Upper lobe of right lung (tissue), 1 donor: ENCODE data around the gene ABCB9. TPM values are rescaled to one million over a fixed set of nuclear protein-coding genes. Genes with fewer than 3 reads are reported as not detected.

Experiments used
- ATAC-seq: fragments of 200-7000 bp; cut with Tn5 transposase; one replicate; pipeline ENCODE4 v1.9.1; 2020; ENCODE audit warnings: mild to moderate bottlenecking, moderate library complexity
- DNase-seq: peaks from one replicate; pipeline ENCODE4 v3.0.0-alpha.2; 2020
- H3K27ac ChIP-seq: fragments of 200-600 bp; one replicate; pipeline ENCODE4 v1.8.0; 2022
- H3K27me3 ChIP-seq: fragments of 200-600 bp; one replicate; pipeline ENCODE4 v1.8.0; 2022; ENCODE audit warnings: mild to moderate bottlenecking
- H3K36me3 ChIP-seq: fragments of 200-600 bp; one replicate; pipeline ENCODE4 v1.8.0; 2022
- H3K4me1 ChIP-seq: fragments of 200-600 bp; one replicate; pipeline ENCODE4 v1.8.0; 2022
- H3K4me3 ChIP-seq: fragments of 200-600 bp; one replicate; pipeline ENCODE4 v1.8.0; 2022; ENCODE audit warnings: mild to moderate bottlenecking
- H3K9me3 ChIP-seq: fragments of 200-600 bp; one replicate; pipeline ENCODE4 v1.8.0; 2022
- intact Hi-C: fragments of 100-400 bp; cut with DNase I; formaldehyde crosslinking; loops from one replicate; pipeline ENCODE4 v1.11.0; 2022
- total RNA-seq: library from RNA; stranded (reverse); fragmentation: NEBNext Ultra II Directional; extraction: Animal tissue kit (Norgen Biotek cat#: 25700); gene quantifications from one replicate; pipeline ENCODE4 v1.2.1, GENCODE V29; 2021
- TF ChIP-seq, protein P1 (sequence below): fragments of 200-600 bp; IDR thresholded peaks from one replicate; pipeline ENCODE4 v1.8.0; 2022; ENCODE audit warnings: antibody characterized with exemption
- donor health status: DM: no; HTN: yes; CAD: no; lungs with severe emphysema.

The ABCB9 gene
- total RNA-seq, 1 donor from 2014 or later = 5.2 TPM

DNA sequence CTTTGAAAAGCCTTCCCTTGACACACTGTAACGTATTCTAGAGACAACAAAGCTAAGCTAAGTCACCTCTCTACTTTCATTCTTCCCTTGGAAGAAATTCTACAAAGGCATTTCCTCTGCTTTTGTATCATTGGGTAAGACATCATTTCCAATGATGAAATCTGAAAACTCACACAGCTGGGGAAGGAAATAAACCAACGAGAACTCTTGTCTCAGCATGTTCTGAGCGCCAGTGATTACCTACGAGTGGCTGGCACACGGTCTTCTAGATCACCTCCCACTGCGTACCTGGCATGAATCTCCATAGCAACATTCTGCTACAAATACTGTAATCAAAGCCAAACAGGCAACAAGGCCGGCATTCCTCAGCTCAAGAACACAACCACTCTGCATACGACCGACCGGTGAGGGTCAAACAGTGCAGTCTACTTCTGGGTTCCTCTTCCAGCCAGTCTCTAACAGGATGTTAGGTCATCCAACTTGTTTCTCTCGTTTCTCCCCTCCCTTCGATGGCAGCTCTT is 78.0 kb downstream of the ABCB9 start:
- H3K36me3 ChIP-seq = no peaks in the 10 kb centered on the region
- peaks cover 77% of the 10 kb centered on the region for H3K4me1 ChIP-seq
- ATAC-seq = peak; percentile 93
- intact Hi-C loops = no loop called here
- no peaks in the 10 kb centered on the region for H3K9me3 ChIP-seq
- TF ChIP-seq, protein P1, sequence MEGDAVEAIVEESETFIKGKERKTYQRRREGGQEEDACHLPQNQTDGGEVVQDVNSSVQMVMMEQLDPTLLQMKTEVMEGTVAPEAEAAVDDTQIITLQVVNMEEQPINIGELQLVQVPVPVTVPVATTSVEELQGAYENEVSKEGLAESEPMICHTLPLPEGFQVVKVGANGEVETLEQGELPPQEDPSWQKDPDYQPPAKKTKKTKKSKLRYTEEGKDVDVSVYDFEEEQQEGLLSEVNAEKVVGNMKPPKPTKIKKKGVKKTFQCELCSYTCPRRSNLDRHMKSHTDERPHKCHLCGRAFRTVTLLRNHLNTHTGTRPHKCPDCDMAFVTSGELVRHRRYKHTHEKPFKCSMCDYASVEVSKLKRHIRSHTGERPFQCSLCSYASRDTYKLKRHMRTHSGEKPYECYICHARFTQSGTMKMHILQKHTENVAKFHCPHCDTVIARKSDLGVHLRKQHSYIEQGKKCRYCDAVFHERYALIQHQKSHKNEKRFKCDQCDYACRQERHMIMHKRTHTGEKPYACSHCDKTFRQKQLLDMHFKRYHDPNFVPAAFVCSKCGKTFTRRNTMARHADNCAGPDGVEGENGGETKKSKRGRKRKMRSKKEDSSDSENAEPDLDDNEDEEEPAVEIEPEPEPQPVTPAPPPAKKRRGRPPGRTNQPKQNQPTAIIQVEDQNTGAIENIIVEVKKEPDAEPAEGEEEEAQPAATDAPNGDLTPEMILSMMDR = no peak
- peak; percentile 83 for DNase-seq
- no peaks in the 10 kb centered on the region for H3K27me3 ChIP-seq
- peak overlapping the region; percentile 25 for H3K4me3 ChIP-seq
- peak overlapping the region; percentile 90 for H3K27ac ChIP-seq

DNA sequence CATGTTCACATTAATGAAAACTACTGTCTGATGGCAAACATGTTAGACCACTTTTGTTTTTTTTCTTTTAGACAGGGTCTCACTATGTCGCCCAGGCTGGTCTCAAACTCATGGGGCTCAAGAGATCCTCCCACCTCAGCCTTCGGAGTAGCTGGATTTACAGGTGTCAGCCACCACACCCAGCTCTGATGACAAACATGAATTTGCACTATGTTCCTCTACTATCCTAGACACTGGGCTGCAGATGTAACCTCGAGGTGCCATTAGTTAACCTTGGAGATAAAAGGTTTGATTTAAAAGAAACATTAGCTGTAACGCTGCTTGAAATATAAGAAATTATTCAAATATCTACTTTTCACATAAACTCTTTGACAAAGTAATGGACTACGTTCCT is 78.4 kb downstream of the ABCB9 start:
- Histone ChIP-seq H3K36me3 (no peaks in the 10 kb centered on the region), H3K27ac (peak overlapping the region; percentile 90), H3K4me3 (peak overlapping the region; percentile 25), H3K9me3 (no peaks in the 10 kb centered on the region), H3K27me3 (no peaks in the 10 kb centered on the region), H3K4me1 (peaks cover 73% of the 10 kb centered on the region)
- DNase-seq (no peak), ATAC-seq (no peak)
- TF ChIP-seq, protein P1 = no peak
- intact Hi-C loops = no loop called here

DNA sequence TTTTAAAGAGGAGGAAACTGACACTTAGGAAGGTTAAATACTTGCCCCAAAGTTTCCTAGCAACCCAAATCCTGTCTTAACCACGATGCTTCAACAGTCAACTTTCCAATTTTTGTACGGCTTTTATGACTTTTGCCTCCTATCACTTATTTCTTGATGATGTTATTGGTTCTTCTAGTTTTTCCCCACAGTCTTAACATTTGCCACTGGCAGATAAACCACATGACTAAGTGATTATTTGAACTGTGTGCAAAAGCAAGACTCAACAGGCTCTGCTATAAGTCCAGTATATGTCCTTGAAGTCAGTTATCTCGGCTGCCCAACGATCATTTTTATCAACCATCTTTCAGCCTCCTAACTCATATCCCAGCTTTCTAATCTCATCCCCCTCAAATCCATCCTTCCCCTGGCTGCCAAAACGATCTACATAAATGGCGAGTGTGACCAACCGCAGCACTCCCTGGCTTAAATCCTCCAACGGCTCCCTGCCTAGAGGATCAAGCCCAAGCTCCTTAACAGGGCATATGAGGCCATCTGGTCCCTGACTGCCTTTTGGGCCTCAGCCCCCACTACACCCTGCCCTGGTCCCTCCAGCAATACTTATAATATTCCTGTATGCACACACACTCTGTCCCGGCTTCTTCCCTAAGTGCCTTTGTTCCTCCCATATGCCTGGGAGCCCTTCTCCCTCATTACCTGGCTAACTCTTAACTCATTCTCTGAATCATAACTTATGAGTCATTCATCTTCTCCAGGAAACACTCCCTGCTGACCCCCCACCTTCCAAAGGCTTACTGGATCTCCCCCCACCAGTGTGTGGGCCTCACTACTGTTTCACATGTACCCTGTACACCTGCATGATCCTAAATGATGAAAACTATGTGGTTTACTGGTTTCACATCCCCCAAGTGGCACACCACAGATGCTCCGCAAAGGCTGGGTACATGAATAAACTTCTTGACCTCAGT is 79.1 kb downstream of the ABCB9 start:
- Histone ChIP-seq H3K4me3 (no peak overlapping the region), H3K27ac (peak overlapping the region; percentile 90), H3K4me1 (peaks cover 68% of the 10 kb centered on the region), H3K27me3 (no peaks in the 10 kb centered on the region), H3K9me3 (no peaks in the 10 kb centered on the region), H3K36me3 (no peaks in the 10 kb centered on the region)
- intact Hi-C loops = no loop called here
- TF ChIP-seq, protein P1 = no peak
- ATAC-seq (peak; percentile 2), DNase-seq (no peak)

DNA sequence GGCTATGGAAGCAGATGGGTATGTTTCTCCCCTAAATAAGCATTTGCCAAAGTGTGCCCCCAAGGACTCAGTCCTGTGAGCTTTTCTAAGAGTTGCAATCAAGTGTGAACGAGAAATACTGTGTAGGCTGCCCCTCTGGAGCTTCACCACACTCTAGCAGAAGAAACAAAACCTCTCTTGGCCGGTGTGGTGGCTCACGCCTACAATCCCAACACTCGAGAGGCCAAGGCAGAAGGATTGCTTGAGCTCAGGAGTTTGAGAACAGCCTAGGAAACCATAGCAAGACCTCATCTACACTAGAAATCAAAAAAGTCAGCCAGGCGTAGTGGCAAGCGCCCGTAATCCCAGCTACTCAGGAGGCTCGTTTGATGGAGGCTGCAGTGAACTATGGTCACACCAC is 80.1 kb downstream of the ABCB9 start:
- TF ChIP-seq, protein P1 = no peak
- Histone ChIP-seq H3K27me3 (no peaks in the 10 kb centered on the region), H3K9me3 (no peaks in the 10 kb centered on the region), H3K36me3 (no peaks in the 10 kb centered on the region), H3K4me3 (no peak overlapping the region), H3K4me1 (peaks cover 66% of the 10 kb centered on the region), H3K27ac (no peak overlapping the region)
- intact Hi-C loops = no loop called here
- ATAC-seq (no peak), DNase-seq (no peak)

DNA sequence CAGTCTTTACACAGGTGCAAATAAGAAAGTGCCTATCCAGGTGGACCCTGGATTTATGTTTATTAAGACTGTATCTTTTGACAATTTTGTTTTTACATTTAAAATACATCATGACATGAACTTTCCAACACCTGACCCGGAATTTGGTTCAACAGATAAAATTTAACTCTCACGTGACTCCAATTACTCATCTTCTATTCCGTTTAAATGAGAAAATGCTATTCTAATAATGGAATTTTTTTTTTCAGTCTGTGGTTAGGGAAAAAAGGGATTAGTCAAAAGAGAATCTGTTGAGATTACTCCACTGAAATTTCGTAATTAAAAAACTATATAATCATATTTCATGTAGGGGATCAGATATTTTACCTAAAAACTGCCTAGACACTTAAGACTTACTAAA is 81.4 kb downstream of the ABCB9 start:
- Histone ChIP-seq H3K27me3 (no peaks in the 10 kb centered on the region), H3K36me3 (no peaks in the 10 kb centered on the region), H3K4me1 (peaks cover 62% of the 10 kb centered on the region), H3K27ac (no peak overlapping the region), H3K9me3 (no peaks in the 10 kb centered on the region), H3K4me3 (no peak overlapping the region)
- ATAC-seq (no peak), DNase-seq (no peak)
- TF ChIP-seq, protein P1 = no peak
- intact Hi-C loops = no loop called here
